ENCODE results near the gene PDLIM3.

DNA sequence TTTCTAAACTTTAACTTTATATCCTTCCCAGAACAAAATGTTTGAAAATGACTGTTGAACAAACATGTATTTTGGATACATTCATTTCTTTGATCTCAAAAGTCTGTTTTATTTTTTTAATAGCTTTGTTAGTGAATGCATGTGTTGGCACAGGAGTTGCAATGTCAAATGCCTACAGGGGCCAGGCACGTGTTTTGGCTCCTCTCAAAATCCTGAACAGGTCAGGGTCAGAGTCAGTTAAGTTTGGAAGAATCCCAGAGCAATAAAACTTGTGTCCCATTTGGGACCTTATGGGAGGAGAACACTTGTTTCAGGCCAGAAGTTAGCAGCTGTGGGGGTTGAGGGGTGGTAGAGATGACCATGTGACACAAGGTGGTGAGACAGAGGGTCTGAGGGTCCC, 34.7 kb downstream of the PDLIM3 start:
- TF ChIP-seq, protein P1, sequence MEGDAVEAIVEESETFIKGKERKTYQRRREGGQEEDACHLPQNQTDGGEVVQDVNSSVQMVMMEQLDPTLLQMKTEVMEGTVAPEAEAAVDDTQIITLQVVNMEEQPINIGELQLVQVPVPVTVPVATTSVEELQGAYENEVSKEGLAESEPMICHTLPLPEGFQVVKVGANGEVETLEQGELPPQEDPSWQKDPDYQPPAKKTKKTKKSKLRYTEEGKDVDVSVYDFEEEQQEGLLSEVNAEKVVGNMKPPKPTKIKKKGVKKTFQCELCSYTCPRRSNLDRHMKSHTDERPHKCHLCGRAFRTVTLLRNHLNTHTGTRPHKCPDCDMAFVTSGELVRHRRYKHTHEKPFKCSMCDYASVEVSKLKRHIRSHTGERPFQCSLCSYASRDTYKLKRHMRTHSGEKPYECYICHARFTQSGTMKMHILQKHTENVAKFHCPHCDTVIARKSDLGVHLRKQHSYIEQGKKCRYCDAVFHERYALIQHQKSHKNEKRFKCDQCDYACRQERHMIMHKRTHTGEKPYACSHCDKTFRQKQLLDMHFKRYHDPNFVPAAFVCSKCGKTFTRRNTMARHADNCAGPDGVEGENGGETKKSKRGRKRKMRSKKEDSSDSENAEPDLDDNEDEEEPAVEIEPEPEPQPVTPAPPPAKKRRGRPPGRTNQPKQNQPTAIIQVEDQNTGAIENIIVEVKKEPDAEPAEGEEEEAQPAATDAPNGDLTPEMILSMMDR (IDR thresholded peaks at IDR 0.05) = no peak
- no peak for TF ChIP-seq POLR2A (IDR thresholded peaks at IDR 0.05)
